Frontal cortex (tissue), 4 donors: ENCODE data around the gene EDNRA. TPM values are rescaled to one million over a fixed set of nuclear protein-coding genes. Genes with fewer than 3 reads are reported as not detected.

Source experiments
- DNase-seq, 2 donors: peaks; one replicate each; pipeline ENCODE4 v3.0.0; 2012; ENCODE audit warnings: low spot score in 2 of 2
- FAIRE-seq: peaks from 2 replicates; lab custom pipeline; 2012; peaks lifted over from hg19 to GRCh38; lab: Jason Lieb, UNC
- total RNA-seq: library from RNA; depleted of rRNA; stranded (reverse); fragments of >200 nt; gene quantifications from one replicate; pipeline ENCODE4 v1.2.3, GENCODE V29; 2014
- donor health status: control.
- donor health status: control.
- donor health status: control.

Gene EDNRA
- total RNA-seq, 1 donor from 2014 or later, result 9.4 TPM

- DNase-seq, result no peak
- no peak for FAIRE-seq
These were observed 13.4 kb downstream of the EDNRA start for GRCh38 chr4:147494301-147494700.

- FAIRE-seq (no peak), DNase-seq (no peak)
These were observed 15.6 kb downstream of the EDNRA start for GRCh38 chr4:147496500-147496899.

- DNase-seq (no peak), FAIRE-seq (no peak)
These were observed 17.2 kb downstream of the EDNRA start for GRCh38 chr4:147498031-147498660.

DNA sequence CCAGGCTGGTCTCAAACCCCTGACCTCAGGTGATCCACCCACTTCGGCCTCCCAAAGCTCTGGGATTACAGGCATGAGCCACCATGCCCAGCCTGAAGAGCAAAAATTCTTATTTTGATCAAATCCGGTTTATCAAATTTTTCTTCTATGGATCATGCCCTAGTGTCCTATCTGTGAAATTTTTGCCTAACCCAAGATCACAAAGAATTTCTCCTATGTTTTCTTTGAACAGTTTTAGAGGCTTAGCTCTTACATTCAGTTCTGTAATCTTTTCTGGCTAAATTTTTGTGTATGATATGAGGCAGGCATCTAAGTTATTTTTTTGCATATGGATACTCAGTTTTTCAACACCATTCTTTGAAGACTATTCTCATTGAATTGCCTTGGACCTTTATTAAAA lies 27.4 kb downstream of the EDNRA start:
- no peak for DNase-seq
- no peak for FAIRE-seq

- DNase-seq (no peak), FAIRE-seq (no peak)
These were observed 28.5 kb downstream of the EDNRA start for GRCh38 chr4:147509386-147509785.

- DNase-seq (no peak), FAIRE-seq (no peak)
These were observed 30.2 kb downstream of the EDNRA start for GRCh38 chr4:147510962-147511668.

GRCh38 chr4:147513091-147513490 lies 32.2 kb downstream of the EDNRA start:
- no peak for FAIRE-seq

DNA sequence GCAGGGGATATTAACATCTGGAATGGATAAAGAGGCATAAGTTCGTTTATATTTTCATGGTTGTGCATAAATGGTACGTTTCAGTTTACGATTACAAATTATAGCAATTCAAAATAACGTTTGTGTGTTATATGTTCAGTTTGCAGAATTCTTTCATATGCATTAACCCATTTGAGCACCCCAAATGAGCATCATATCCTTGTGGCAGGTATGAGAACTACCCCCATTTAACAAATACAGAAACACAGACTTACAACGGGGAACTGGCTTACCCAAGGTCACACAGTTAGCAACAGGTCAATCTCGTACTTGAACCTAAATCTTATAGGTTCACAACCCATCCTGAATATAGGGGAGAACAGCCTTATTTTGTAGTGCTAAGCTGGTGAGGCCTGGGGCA lies 33.1 kb downstream of the EDNRA start:
- no peak for FAIRE-seq
- no peak for DNase-seq

More at GRCh38 chr4:147513091-147513490, 32.2 kb downstream of the EDNRA start:
- DNase-seq, result no peak

- no peak for DNase-seq
- no peak for FAIRE-seq
These were observed 34.5 kb downstream of the EDNRA start for GRCh38 chr4:147515220-147515936.

DNA sequence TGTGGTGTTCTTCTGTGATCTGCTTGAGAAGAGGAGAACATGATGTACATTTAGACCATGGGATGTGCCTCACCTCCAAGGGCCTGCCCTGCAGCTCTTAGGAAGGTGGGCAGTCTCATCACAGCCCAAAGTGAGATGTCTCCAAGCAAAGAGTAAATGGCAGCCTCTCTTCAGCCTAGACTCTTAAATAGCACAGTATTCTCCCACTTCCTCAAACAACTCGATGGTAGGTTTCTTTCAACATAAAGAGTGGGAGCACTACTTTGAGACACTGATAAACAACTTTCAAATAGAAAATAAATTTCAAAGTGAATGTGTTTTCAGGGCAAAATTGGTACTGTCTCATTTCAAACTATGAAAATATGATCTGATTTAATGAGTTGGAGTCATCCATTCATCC lies 35.2 kb downstream of the EDNRA start:
- DNase-seq (no peak), FAIRE-seq (no peak)

- DNase-seq (no peak), FAIRE-seq (no peak)
These were observed 37.2 kb downstream of the EDNRA start for GRCh38 chr4:147518086-147518485.

DNA sequence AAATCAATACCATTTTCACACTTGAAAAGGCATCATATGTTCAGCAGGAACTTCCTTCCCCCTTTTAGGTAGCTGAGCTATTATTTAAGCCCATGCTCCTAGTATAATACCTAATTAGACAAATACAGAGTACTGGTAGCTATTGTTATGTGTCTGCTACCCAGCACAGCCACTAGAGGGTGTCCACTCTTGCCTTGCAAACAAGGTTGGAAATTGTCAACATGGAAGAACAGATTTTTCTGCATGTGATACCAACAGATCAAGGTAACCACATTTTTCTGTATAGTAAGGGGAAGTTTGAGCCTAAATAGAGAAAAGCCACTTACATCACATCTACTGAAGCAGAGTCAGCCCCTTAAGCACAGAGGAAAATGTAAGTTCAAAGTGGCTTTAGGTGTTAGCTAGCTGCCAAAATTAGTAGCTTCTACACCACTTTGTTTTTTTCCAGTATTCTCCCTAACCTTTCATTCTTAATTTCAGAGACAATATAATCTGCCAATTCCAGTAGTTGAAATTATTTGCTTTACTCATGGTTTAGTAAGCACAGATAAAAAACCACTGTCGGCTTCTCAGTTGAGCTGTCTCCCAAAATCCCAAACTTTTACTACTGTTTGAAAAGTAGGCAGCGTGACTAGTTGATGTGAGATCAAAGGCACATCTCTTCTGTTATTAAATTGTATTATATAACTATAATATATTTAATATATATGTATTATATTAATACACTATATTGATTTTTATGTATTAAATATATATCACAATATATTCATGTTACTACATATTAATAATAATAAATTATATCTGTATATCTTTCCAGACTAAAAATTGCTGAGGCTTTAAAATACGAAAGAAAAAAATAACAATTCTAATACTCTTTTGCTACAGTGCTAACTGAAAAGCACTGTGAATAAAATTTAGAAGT lies 38.2 kb downstream of the EDNRA start:
- DNase-seq (peak in 1 of 2 donors; percentile 17), FAIRE-seq (peak; percentile 87)

- DNase-seq (no peak), FAIRE-seq (no peak)
These were observed 43.7 kb downstream of the EDNRA start for GRCh38 chr4:147524601-147525000.

- FAIRE-seq (no peak), DNase-seq (no peak)
These were observed 44.8 kb downstream of the EDNRA start for GRCh38 chr4:147525494-147526271.

DNA sequence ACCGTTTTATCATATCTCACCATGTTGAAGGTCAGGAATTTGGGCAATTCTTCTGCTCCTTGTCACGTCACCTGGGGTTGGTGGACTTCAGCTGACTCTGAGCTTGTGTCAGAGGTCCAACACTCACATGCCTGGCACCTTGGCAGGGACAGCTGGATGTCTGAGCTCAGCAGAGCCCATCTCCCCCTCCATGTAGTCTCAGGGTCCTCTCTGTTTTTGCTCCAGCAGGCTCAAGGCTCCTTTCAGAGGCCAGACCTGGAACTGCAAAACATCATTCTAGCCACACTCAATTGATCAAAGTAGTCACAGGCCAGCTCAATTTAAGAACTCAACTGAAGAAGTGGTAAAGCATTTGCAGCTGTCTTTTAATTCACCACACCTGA lies 45.4 kb downstream of the EDNRA start:
- FAIRE-seq (no peak), DNase-seq (no peak)

GRCh38 chr4:147528054-147528453 lies 47.2 kb downstream of the EDNRA start:
- no peak for FAIRE-seq
- no peak for DNase-seq

DNA sequence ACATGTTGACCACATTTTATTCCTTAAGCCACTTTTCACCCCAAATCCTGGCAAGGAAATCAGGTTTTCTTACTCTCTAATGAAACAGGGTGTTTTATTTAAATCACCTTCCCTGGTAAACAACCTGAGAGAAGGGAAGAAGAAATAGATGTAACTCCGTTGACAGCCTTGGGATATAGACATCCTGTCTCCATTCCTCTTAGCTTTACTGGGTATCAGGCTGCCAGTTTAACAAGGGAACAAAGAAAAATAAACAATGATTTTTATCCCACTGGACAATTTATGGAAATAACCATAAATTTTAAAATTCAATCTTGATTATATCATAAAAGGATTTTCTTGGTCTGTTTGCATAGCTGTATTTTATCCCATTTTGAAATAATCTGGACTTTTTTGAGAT lies 49.2 kb downstream of the EDNRA start:
- FAIRE-seq, result no peak
- no peak for DNase-seq

DNA sequence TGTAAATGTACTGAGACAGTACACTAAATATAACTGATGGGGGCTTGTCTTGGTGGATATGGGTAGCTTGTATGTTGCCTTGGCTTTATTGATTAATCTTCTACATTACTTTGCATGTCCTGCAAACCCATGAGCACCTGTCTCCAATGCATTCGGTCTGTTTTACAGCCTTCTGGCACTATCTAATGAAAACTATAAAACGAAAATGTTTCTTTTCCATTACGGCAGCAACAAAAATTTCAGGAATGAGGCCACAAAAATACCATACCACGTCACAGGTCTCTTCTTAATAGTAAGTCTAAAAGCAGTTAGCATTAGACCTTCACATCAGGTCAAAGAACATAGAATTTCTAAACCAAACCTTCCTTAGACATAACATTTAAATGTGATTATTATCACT lies 49.8 kb downstream of the EDNRA start:
- no peak for FAIRE-seq
- no peak for DNase-seq

- FAIRE-seq (no peak), DNase-seq (no peak)
These were observed 52.0 kb downstream of the EDNRA start for GRCh38 chr4:147532896-147533295.
